Stimulated activated CD8-positive, alpha-beta memory T cell treated with anti-CD3 and anti-CD28 coated beads, Interleukin-4, amount 100 ng/mL, for 4 hours (primary cell): ENCODE data around the gene ADIPOR2.
"Not testable (repeated sequence)": the region's sequence is repeated elsewhere in the genome, so short reads cannot be mapped to it uniquely, and the experiment has no call there.

Experiments used
- DNase-seq, 2 donors: peaks; one replicate each; pipeline ENCODE4 v3.0.0-alpha.2; 2020; ENCODE audit warnings: low read depth in 2 of 2, low spot score in 1 of 2

The ADIPOR2 gene

GRCh38 chr12:1703771-1704722 is 13.2 kb downstream of the ADIPOR2 start:
- DNase-seq = no peak

- DNase-seq = no peak
Measured at GRCh38 chr12:1705774-1706631, 15.1 kb downstream of the ADIPOR2 start.

DNA sequence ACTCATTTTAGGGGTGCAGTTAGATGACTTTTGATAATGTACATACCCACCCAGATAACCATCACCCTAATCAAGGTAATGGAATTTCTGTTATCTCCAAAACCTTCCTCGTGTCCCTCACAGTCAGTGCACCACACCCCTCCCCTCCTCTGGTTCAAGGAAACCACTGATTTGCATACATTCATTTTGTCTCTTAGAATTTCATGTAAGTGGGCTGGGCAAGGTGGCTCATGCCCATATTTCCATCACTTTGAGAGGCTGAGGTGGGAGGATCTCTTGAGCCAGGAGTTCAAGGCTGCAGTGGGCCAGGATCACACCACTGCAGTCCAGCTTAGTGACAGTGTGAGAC is 15.7 kb downstream of the ADIPOR2 start:
- no peak for DNase-seq

- DNase-seq = no peak
Measured at GRCh38 chr12:1707051-1707450, 16.2 kb downstream of the ADIPOR2 start.

- DNase-seq = not testable (repeated sequence)
Measured at GRCh38 chr12:1709968-1710367, 19.1 kb downstream of the ADIPOR2 start.

DNA sequence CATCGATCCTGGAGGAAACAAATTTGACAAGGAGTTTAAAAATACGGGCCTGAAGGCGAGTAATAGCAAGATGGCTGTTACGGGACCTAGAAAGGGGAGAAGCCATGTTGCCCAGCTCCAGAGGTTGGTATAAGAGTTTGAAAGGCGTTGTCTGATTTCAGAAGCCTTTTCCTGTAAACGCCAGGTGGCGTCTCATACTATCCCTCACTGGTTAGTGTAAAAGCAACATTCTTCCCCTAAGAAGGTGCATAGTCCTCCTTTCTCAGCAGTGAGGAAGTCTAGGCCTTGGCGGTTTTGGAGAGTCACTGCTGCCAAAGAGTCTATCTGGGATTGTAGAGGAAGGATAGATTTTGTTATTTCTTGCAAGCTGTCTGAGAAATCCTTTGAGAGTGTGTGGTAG is 20.0 kb downstream of the ADIPOR2 start:
- DNase-seq = not testable (repeated sequence)

GRCh38 chr12:1711536-1712211 is 20.8 kb downstream of the ADIPOR2 start:
- not testable (repeated sequence) for DNase-seq

DNA sequence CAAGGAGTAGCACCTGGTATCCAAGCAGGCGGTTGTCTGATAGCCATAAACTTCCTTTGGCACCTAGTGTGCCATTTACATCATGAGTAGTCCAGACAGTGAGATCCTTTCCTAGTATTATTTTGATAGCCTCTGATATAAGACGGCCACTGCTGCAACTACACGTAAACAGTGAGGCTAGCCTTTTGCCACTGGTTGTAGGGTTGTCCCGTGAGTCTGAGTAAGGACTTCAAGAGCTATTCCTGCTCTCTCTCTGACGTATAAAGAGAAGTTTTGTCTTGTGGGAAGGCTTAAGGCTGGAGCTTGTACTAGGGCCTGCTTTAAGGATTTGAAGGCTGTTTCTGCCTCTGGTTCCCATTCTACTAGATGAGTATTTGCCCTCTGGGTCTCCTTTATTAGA is 21.4 kb downstream of the ADIPOR2 start:
- DNase-seq = not testable (repeated sequence)

DNA sequence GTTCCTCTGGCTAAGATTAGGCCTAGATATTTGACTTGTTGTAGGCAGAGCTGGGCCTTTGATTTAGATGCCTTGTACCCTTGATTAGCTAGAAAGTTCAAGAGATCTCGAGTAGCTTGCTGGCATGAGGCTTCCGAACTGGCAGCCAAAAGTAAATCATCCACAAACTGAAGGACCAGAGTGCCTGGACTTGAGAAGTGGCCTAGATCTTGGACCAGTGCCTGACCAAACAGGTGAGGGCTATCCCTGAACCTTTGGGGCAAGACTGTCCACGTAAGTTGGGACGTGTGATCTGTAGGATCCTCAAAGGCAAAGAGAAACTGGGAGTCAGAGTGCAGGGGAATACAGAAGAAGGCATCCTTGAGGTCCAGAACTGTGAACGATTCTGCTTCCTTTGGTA is 22.0 kb downstream of the ADIPOR2 start:
- DNase-seq = not testable (repeated sequence)

GRCh38 chr12:1713783-1714348 is 23.0 kb downstream of the ADIPOR2 start:
- DNase-seq = not testable (repeated sequence)

GRCh38 chr12:1715459-1715858 is 24.6 kb downstream of the ADIPOR2 start:
- not testable (repeated sequence) for DNase-seq

DNA sequence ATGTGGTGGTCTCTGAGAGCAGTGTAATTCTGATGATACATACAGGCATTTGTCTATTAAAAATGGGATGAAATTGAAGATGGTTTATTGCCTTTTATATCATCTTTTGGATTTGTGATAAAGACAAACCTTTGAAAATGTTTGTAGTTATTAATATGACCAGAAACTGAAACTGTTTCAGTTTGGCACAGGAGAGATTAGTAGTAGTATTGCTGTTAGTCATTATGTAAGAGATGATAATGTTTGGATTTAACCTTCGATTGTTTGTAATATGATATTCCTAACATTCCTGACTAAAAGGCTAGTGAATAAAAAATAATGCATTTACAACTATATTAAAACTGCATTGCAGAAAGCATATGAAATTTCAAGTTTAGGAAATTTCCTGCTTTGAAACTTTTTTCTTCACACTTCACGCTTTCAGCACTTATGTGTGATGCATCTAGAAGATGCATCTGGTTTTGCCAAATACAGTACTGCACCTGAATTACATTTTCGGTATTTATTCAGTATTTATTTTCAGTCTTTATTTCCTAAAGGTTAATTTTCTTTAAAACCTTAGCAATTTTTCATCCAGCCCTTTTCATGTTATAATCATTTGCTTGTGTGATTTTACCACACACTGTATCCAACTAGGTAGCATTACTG is 25.5 kb downstream of the ADIPOR2 start:
- no peak for DNase-seq

- no peak for DNase-seq
Measured at GRCh38 chr12:1716911-1717310, 26.0 kb downstream of the ADIPOR2 start.

DNA sequence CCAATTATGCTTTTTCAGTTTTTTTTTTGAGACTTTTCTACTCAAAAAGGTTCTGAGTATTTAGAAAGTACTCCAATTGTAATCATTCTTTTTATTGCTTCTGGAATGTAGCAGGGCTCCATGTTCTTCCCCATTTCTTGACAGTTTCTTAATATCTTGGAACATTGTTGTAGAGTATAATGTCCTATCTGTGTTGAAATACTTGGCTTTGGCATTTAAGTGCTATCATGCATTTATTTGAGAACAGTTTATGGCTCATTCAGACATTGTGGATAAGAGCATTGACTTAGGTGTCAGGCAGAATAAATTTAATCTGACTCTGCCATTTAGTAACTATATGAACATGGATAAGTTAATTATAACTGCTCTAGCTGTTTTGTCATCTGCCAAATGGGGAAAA is 28.3 kb downstream of the ADIPOR2 start:
- DNase-seq = no peak

- DNase-seq = no peak
Measured at GRCh38 chr12:1720494-1720893, 29.6 kb downstream of the ADIPOR2 start.

- DNase-seq = no peak
Measured at GRCh38 chr12:1723721-1724120, 32.9 kb downstream of the ADIPOR2 start.

GRCh38 chr12:1724250-1724649 is 33.4 kb downstream of the ADIPOR2 start:
- DNase-seq = no peak

DNA sequence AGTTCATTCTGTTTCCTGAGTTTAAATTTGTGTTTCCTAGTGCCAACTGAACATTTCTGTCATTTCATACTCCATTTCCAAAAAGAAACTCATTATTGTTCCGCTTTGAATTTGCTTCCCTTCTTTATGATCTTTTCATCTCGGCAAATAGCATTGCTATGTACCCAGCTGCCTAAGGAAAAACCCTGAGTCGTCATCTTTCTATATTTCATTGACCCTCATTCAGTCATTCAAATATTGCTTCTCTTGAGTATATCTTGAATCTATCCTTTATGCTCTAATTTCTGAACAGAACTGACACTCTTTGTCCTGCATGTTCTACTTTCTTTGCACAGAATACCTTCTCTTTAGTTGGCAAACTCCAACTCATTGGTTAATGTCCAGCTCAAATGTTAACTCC is 35.9 kb downstream of the ADIPOR2 start:
- DNase-seq = no peak

- no peak for DNase-seq
Measured at GRCh38 chr12:1728824-1729223, 38.0 kb downstream of the ADIPOR2 start.

- DNase-seq = no peak
Measured at GRCh38 chr12:1731019-1731687, 40.3 kb downstream of the ADIPOR2 start.
